ENCODE measurements around the gene LIME1. TPM values are rescaled to one million over a fixed set of nuclear protein-coding genes. Genes with fewer than 3 reads are reported as not detected.

The LIME1 gene
- total RNA-seq, 2 experiments from 2014 or later: 75.6 to 76.4 TPM

DNA sequence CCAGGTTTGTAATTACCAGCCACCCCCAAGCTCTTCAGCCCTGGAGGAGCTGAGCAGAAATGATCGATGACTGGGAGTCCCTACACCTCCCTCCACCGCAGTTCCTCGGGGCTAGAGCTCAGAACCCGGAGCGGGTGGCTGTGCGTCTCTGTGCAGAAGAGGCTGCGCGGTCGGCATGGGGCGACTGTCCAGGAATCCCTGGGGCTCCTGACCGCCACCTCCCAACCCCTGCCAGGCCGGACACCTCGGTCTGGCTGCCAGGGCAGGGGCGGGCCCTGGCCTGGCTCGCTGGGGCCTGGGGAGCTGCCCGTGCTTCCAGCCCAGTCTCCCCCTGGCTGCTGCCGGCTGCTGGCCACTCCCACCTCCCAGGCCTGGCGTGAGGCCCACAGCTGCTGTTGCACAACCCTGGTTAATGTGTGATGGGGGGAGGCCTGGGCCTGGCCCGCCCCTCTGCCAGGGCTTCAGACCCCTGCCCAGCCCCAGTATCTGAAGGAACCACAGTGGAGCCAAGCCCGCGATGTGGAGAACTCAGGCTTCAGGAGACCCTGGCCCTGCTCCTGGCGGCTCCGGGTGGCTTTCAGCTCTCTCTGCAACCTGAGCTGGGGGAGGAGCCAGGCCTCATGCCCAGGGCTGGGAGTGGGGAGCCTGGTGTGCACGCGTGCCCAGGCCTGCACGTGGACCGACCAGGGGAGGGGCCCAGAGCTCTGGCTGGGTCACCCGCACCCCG, 4.3 kb downstream of the LIME1 start:
- peak overlapping the region; percentile 74 for H3K4me2 ChIP-seq (ENCODE audit: low read length)

DNA sequence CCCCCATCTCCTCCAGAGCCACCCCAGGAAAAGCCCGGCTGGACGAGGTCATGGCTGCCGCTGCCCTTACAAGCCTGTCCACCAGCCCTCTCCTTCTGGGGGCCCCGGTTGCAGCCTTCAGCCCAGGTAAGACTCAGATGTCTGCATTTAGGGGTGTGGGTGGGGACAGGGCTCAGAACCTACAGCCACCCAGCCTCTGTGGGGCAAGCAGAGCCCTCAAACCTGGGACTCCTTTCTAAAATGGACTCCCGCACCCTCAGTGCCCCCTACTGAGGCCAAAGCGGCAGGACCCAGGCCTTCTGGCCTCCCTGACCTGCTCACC, 4.9 kb downstream of the LIME1 start:
- H2AFZ ChIP-seq (ENCODE audit: low read length): no peak overlapping the region
- intact Hi-C loops (cut with micrococcal nuclease; ENCODE audit: unreplicated experiment): no loop called here
- no TSS peak for BruUV-seq (replicated peaks)
- H3K9me2 ChIP-seq (ENCODE audit: insufficient read depth, low read length): no peaks in the 10 kb centered on the region
- CTCF ChIA-PET (ENCODE audit: unreplicated experiment): interaction anchor here (1.2 kb wide), 1 partner anchor 34 kb away, joined by 3 read pairs; the partner anchor contains the start of genes ARFRP1 and ZGPAT
- H3K4me2 ChIP-seq (ENCODE audit: low read length): peak overlapping the region; percentile 74
- H3K9me3 ChIP-seq (ENCODE audit: low read length): no peaks in the 10 kb centered on the region
- H4K20me1 ChIP-seq (ENCODE audit: insufficient read depth, low read length): no peaks in the 10 kb centered on the region
- TF ChIP-seq CTCF (conservative IDR thresholded peaks at IDR 0.05; ENCODE audit: low read length) (no peak), EZH2phosphoT487 (IDR thresholded peaks at IDR 0.05; ENCODE audit: borderline replicate concordance, low read depth, low read length) (no peak)
- H3K4me1 ChIP-seq (ENCODE audit: insufficient read depth, low read length, poor library complexity, severe bottlenecking): peaks cover 40% of the 10 kb centered on the region
- POLR2A ChIA-PET: interaction anchor here (0.6 kb wide), 1 partner anchor 67 kb away, joined by 3 read pairs; no protein-coding TSS in a partner anchor
- H3K4me3 ChIP-seq (ENCODE audit: low read depth, low read length, poor library complexity, severe bottlenecking): peak overlapping the region; percentile 69
- H3K27ac ChIP-seq (ENCODE audit: low read depth, low read length, poor library complexity, severe bottlenecking): peak overlapping the region; percentile 58
- peaks cover 44% of the 10 kb centered on the region for H3K36me3 ChIP-seq (ENCODE audit: insufficient read depth, low read length)
- no peak for DNase-seq (ENCODE audit: low spot score)
- H3K79me2 ChIP-seq (ENCODE audit: insufficient read depth, low read depth, low read length): no peaks in the 10 kb centered on the region

More for the DNA sequence above, 4.3 kb downstream of the LIME1 start:
- POLR2A ChIA-PET: interaction anchor here (0.5 to 0.6 kb wide), 2 partner anchors 66 to 792 kb away, joined by 3 to 6 read pairs; no protein-coding TSS in a partner anchor
- Histone ChIP-seq H3K4me1 (ENCODE audit: insufficient read depth, low read length, poor library complexity, severe bottlenecking) (peaks cover 45% of the 10 kb centered on the region), H3K36me3 (ENCODE audit: insufficient read depth, low read length) (peaks cover 46% of the 10 kb centered on the region), H2AFZ (ENCODE audit: low read length) (no peak overlapping the region), H3K4me3 (ENCODE audit: low read depth, low read length, poor library complexity, severe bottlenecking) (peak overlapping the region; percentile 69), H3K79me2 (ENCODE audit: insufficient read depth, low read depth, low read length) (no peaks in the 10 kb centered on the region), H3K9me2 (ENCODE audit: insufficient read depth, low read length) (no peaks in the 10 kb centered on the region), H4K20me1 (ENCODE audit: insufficient read depth, low read length) (no peaks in the 10 kb centered on the region), H3K9me3 (ENCODE audit: low read length) (no peaks in the 10 kb centered on the region), H3K27ac (ENCODE audit: low read depth, low read length, poor library complexity, severe bottlenecking) (peak overlapping the region; percentile 58)
- TF ChIP-seq EZH2phosphoT487 (IDR thresholded peaks at IDR 0.05; ENCODE audit: borderline replicate concordance, low read depth, low read length) (no peak), CTCF (conservative IDR thresholded peaks at IDR 0.05; ENCODE audit: low read length) (no peak)
- no TSS peak for BruUV-seq (replicated peaks)
- CTCF ChIA-PET (ENCODE audit: unreplicated experiment): interaction anchor here (1.2 kb wide), 1 partner anchor 33 kb away, joined by 3 read pairs; the partner anchor contains the start of genes ARFRP1 and ZGPAT
- intact Hi-C loops (cut with micrococcal nuclease; ENCODE audit: unreplicated experiment): no loop called here
- DNase-seq (ENCODE audit: low spot score): peak; percentile 44

Data from OCI-LY7 (cell line).